NCI-H748 treated with DMSO at 0.1 percent for 48 hours (cell line): Measurements from ENCODE around the gene THYN1.

ENCODE experiments used
- DNase-seq: peaks from one replicate; lab custom pipeline; 2025; lab: John Stamatoyannopoulos, UW

THYN1 gene

GRCh38 chr11:134223121-134223520 lies 30.0 kb downstream of the THYN1 start:
- no peak for DNase-seq

DNA sequence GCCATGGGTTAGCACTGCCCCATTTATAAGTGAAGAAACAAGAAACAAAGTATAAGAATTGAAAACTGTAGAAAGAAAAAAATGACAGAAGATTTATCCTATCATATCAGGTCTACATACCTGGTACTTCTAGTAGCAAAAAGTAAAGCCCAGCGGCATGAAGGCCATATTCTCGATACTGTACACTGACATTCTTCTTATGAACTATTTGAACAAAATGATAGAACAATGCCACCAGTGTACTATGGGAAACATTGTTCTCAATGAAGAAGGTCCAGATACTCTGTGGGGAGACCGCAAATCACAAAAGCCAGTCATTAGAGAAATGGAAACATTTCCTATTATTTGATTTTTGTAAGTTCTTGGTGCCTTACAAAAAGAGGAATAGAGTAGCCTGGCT lies 36.3 kb downstream of the THYN1 start:
- DNase-seq, result no peak

DNA sequence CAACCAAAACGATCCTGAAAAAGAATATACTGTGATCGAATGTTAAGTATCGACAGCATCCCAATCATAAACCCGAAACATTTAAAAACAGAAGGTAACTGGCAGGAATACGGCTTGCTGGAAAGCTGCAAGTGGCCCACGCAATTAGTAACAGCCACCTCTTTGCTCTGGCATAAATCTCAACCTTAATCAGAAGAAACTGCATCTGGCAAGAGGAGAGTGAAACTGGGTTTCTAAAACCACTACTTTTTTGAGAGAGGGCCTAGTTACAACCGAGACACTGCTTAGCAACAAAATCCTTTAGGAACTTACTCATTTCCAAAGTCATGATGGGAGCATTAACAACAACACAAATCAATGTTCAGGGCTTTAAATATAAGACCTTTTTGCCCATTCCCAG lies 37.3 kb downstream of the THYN1 start:
- no peak for DNase-seq

- no peak for DNase-seq
Observed at GRCh38 chr11:134207538-134208239, 45.5 kb downstream of the THYN1 start.

- DNase-seq, result no peak
Observed at GRCh38 chr11:134206185-134206584, 47.0 kb downstream of the THYN1 start.

GRCh38 chr11:134205729-134206128 lies 47.4 kb downstream of the THYN1 start:
- DNase-seq, result no peak

GRCh38 chr11:134202661-134203060 lies 50.5 kb downstream of the THYN1 start:
- no peak for DNase-seq

DNA sequence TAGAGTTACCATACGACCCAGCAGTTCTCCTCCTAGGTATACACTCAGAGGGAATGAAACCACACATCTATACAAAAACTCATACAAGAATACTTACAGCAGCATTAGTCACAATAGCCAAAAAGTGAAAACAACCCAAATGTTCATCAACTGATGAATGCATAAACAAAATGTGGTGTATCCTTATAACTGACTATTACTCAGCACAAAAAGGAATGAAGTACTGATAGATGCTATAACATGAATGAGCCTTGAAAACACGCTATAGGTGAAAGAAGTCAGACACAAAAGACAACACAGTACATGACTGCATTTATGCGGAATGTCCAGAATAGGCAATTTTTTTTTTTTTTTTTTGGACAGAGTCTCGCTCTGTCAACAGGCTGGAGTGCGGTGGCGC lies 52.5 kb downstream of the THYN1 start:
- DNase-seq, result no peak

DNA sequence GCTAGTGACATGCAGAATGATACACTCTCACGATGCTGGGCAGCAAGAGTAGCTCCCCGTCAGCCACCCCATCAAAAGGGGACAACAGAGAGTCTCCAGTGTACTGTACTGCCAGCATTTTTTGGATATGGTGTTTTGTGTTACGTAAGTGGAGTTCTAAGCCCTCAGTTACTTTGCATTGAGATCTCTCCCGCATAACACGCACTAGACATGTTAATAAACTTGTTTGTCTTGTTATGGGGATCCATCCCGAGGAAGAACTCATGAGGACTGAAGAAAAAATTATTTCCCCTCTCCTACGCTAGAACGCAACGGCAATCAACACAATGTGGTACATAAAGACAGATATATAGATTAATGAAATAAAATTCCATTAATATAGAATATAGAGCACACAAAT lies 53.6 kb downstream of the THYN1 start:
- no peak for DNase-seq
